Stimulated activated naive B cell treated with anti-CD40 and anti-IgM and Interleukin-4, amounts not matched to agents 10 μg/mL and 1 μg/mL and 100 μg/mL, for 72 hours (primary cell): ENCODE results near the gene MDN1.
A peak's percentile ranks its signal among the peaks of the same experiment; 100 is the strongest.

Source experiments
- ATAC-seq, 2 donors: fragments of 150-1000 bp; cut with Tn5 transposase; replicated peaks; 2 replicates each; pipeline ENCODE4 v1.10.0; 2021; ENCODE audit warnings: moderate library complexity in 1 of 2
- DNase-seq: peaks from one replicate; pipeline ENCODE4 v3.0.0; 2021
- H3K27ac Mint-ChIP-seq: one replicate; pipeline ENCODE4 v1.8.0; 2022; ENCODE audit warnings: mild to moderate bottlenecking, mixed read lengths
- H3K27me3 Mint-ChIP-seq, 2 donors: one replicate each; pipeline ENCODE4 v1.8.0; 2022; ENCODE audit warnings: mixed read lengths in 2 of 2
- H3K36me3 Mint-ChIP-seq, 2 donors: one replicate each; pipeline ENCODE4 v1.8.0; 2022; ENCODE audit warnings: mixed read lengths in 2 of 2, mild to moderate bottlenecking in 1 of 2
- H3K4me1 Mint-ChIP-seq, 2 donors: one replicate each; pipeline ENCODE4 v1.8.0; 2022; ENCODE audit warnings: mixed read lengths in 2 of 2, mild to moderate bottlenecking in 1 of 2
- H3K4me3 Mint-ChIP-seq, 2 donors: one replicate each; pipeline ENCODE4 v1.8.0; 2022; ENCODE audit warnings: mild to moderate bottlenecking in 2 of 2, mixed read lengths in 2 of 2, moderate library complexity in 1 of 2
- H3K9me3 Mint-ChIP-seq, 2 donors: one replicate each; pipeline ENCODE4 v1.8.0; 2022; ENCODE audit warnings: mixed read lengths in 2 of 2, mild to moderate bottlenecking in 1 of 2

Gene MDN1

GRCh38 chr6:89596056-89596455 is 223.5 kb downstream of the MDN1 start:
- peak; percentile 39 for DNase-seq
- Mint-ChIP-seq H3K36me3 (peaks cover 10 to 23% of the 10 kb centered on the region in 2 donors), H3K27me3 (no peaks in the 10 kb centered on the region), H3K4me1 (peaks cover 41 to 54% of the 10 kb centered on the region in 2 donors), H3K27ac (peak overlapping the region; percentile 97), H3K9me3 (peaks cover 4% of the 10 kb centered on the region in 2 donors), H3K4me3 (peak overlapping the region; percentile 20 to 42)
- peak; percentile 97 to 98 for ATAC-seq
